Brain microvascular endothelial cell (primary cell): ENCODE measurements around the gene PDZD7.

ENCODE experiments used
- DNase-seq: peaks from one replicate; pipeline ENCODE4 v3.0.0-alpha.2; 2020
- H3K27ac ChIP-seq: fragments of 250-450 bp; sonication (Bioruptor Pico); 2 replicates; pipeline ENCODE4 v1.5.1; 2020; ENCODE audit warnings: mild to moderate bottlenecking, moderate library complexity
- H3K27me3 ChIP-seq: fragments of 250-450 bp; sonication (Bioruptor Pico); replicated peaks from 2 replicates; pipeline ENCODE4 v1.5.1; 2020; ENCODE audit warnings: mild to moderate bottlenecking
- H3K36me3 ChIP-seq: fragments of 250-450 bp; sonication (Bioruptor Pico); replicated peaks from 2 replicates; pipeline ENCODE4 v1.5.1; 2020; ENCODE audit warnings: mild to moderate bottlenecking
- H3K4me3 ChIP-seq: 2 replicates; pipeline ENCODE4 v1.5.1; 2011; ENCODE audit warnings: low read depth, mild to moderate bottlenecking, control low read depth, low read length, moderate library complexity
- CTCF ChIP-seq: IDR thresholded peaks from 2 replicates; pipeline ENCODE4 v1.5.1; 2011; ENCODE audit warnings: low read depth, mild to moderate bottlenecking, moderate library complexity, low read length, control low read depth, inconsistent platforms; ENCODE audit errors: missing control alignments
- in situ Hi-C: cut with HindIII; loops from 2 replicates; pipeline ENCODE4 v1.10.0; 2017; ENCODE audit warnings: low sequenced_read_pairs, low pct_ligation_motif_present

The PDZD7 gene

GRCh38 chr10:101019440-101019703 lies 11.6 kb downstream of the PDZD7 start:
- H3K27me3 ChIP-seq: no peaks in the 10 kb centered on the region
- no peak overlapping the region for H3K4me3 ChIP-seq
- no peak for DNase-seq
- H3K36me3 ChIP-seq: no peaks in the 10 kb centered on the region
- TF ChIP-seq CTCF: no peak
- H3K27ac ChIP-seq: no peak overlapping the region
- in situ Hi-C loops: no loop called here

- no peaks in the 10 kb centered on the region for H3K27me3 ChIP-seq
- peak; percentile 87 for DNase-seq
- no peaks in the 10 kb centered on the region for H3K36me3 ChIP-seq
- TF ChIP-seq CTCF: peak; percentile 84
- in situ Hi-C loops: no loop called here
- peak overlapping the region; percentile 12 for H3K4me3 ChIP-seq
- H3K27ac ChIP-seq: no peak overlapping the region
These were observed 12.1 kb downstream of the PDZD7 start for GRCh38 chr10:101018600-101019439.

- H3K4me3 ChIP-seq: no peak overlapping the region
- H3K27ac ChIP-seq: no peak overlapping the region
- H3K27me3 ChIP-seq: no peaks in the 10 kb centered on the region
- in situ Hi-C loops: no loop called here
- DNase-seq: peak; percentile 34
- no peak for TF ChIP-seq CTCF
- no peaks in the 10 kb centered on the region for H3K36me3 ChIP-seq
These were observed 12.8 kb downstream of the PDZD7 start for GRCh38 chr10:101018118-101018599.

- TF ChIP-seq CTCF: no peak
- Histone ChIP-seq H3K4me3 (no peak overlapping the region), H3K36me3 (no peaks in the 10 kb centered on the region), H3K27me3 (no peaks in the 10 kb centered on the region), H3K27ac (no peak overlapping the region)
- no peak for DNase-seq
- in situ Hi-C loops: no loop called here
These were observed 14.1 kb downstream of the PDZD7 start for GRCh38 chr10:101016814-101017213.

GRCh38 chr10:101015582-101015973 lies 15.4 kb downstream of the PDZD7 start:
- Histone ChIP-seq H3K27me3 (no peaks in the 10 kb centered on the region), H3K4me3 (no peak overlapping the region), H3K27ac (peak overlapping the region; percentile 15), H3K36me3 (no peaks in the 10 kb centered on the region)
- no peak for DNase-seq
- in situ Hi-C loops: no loop called here
- TF ChIP-seq CTCF: no peak

- in situ Hi-C loops: no loop called here
- peak; percentile 94 for DNase-seq
- Histone ChIP-seq H3K4me3 (no peak overlapping the region), H3K36me3 (no peaks in the 10 kb centered on the region), H3K27me3 (no peaks in the 10 kb centered on the region), H3K27ac (peak overlapping the region; percentile 27)
- no peak for TF ChIP-seq CTCF
These were observed 15.9 kb downstream of the PDZD7 start for GRCh38 chr10:101014966-101015581.
